OCI-LY3 (cell line): ENCODE data around the gene ABCB4.

Source experiments
- EZH2phosphoT487 ChIP-seq: fragments of 200-600 bp; shearing (Covaris generic); IDR thresholded peaks from 2 replicates; pipeline ENCODE4 v1.6.1; 2018; ENCODE audit warnings: antibody characterized with exemption, mixed run types, low read depth
- TF ChIP-seq, protein P1 (sequence below): fragments of 200-600, 300-600 bp; sonication (generic); IDR thresholded peaks from 2 replicates; pipeline ENCODE4 v1.5.1; 2014; ENCODE audit warnings: antibody characterized with exemption, low read length, low read depth

- TF ChIP-seq, protein P1, sequence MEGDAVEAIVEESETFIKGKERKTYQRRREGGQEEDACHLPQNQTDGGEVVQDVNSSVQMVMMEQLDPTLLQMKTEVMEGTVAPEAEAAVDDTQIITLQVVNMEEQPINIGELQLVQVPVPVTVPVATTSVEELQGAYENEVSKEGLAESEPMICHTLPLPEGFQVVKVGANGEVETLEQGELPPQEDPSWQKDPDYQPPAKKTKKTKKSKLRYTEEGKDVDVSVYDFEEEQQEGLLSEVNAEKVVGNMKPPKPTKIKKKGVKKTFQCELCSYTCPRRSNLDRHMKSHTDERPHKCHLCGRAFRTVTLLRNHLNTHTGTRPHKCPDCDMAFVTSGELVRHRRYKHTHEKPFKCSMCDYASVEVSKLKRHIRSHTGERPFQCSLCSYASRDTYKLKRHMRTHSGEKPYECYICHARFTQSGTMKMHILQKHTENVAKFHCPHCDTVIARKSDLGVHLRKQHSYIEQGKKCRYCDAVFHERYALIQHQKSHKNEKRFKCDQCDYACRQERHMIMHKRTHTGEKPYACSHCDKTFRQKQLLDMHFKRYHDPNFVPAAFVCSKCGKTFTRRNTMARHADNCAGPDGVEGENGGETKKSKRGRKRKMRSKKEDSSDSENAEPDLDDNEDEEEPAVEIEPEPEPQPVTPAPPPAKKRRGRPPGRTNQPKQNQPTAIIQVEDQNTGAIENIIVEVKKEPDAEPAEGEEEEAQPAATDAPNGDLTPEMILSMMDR = peak; percentile 27; the same call in 1 of the 2 replicates
- no peak for TF ChIP-seq EZH2phosphoT487
Measured at GRCh38 chr7:87507446-87507845, 32.0 kb upstream of the ABCB4 start.
